ENCODE results near the gene OSBPL10.

DNA sequence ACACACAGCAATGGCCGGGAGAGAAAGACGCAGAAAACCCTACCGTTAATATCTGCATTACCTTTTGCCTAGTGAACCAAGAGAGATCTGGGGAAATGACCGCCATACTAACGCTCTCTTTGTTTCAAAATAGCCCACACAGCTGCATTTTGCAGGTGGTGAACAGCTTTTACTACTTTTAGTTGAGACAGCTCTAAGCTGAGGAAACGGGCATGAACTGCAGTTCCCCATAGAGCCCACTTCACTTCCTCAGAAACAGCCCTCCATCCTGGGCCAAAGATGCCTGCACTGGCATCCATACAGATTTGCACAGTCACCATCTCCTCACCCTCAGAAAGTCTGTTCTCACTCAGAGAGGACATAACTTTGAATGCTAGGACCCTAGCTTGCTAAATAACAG, 45.5 kb upstream of the OSBPL10 start:
- TF ChIP-seq, protein P1, sequence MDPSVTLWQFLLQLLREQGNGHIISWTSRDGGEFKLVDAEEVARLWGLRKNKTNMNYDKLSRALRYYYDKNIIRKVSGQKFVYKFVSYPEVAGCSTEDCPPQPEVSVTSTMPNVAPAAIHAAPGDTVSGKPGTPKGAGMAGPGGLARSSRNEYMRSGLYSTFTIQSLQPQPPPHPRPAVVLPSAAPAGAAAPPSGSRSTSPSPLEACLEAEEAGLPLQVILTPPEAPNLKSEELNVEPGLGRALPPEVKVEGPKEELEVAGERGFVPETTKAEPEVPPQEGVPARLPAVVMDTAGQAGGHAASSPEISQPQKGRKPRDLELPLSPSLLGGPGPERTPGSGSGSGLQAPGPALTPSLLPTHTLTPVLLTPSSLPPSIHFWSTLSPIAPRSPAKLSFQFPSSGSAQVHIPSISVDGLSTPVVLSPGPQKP (IDR thresholded peaks at IDR 0.05; ENCODE audit: borderline replicate concordance, low read depth, low read length) = no peak
- TF ChIP-seq RAD21 (IDR thresholded peaks at IDR 0.05; ENCODE audit: low read length) (no peak), CEBPB (IDR thresholded peaks at IDR 0.05; ENCODE audit: low read depth, low read length) (no peak)
- TF ChIP-seq, protein P2, sequence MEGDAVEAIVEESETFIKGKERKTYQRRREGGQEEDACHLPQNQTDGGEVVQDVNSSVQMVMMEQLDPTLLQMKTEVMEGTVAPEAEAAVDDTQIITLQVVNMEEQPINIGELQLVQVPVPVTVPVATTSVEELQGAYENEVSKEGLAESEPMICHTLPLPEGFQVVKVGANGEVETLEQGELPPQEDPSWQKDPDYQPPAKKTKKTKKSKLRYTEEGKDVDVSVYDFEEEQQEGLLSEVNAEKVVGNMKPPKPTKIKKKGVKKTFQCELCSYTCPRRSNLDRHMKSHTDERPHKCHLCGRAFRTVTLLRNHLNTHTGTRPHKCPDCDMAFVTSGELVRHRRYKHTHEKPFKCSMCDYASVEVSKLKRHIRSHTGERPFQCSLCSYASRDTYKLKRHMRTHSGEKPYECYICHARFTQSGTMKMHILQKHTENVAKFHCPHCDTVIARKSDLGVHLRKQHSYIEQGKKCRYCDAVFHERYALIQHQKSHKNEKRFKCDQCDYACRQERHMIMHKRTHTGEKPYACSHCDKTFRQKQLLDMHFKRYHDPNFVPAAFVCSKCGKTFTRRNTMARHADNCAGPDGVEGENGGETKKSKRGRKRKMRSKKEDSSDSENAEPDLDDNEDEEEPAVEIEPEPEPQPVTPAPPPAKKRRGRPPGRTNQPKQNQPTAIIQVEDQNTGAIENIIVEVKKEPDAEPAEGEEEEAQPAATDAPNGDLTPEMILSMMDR (conservative IDR thresholded peaks at IDR 0.05; ENCODE audit: low read depth, low read length) = no peak
